ENCODE measurements around the gene FOXD4.
"Not testable (repeated sequence)": the region's sequence is repeated elsewhere in the genome, so short reads cannot be mapped to it uniquely, and the experiment has no call there.

Gene FOXD4

GRCh38 chr9:93909-94308 is 24.3 kb downstream of the FOXD4 start:
- not testable (repeated sequence) for H3K4me3 ChIP-seq (ENCODE audit: low read depth in 1 of 5, low read length in 5 of 5); H3K36me3 ChIP-seq (ENCODE audit: control insufficient read depth in 5 of 5, insufficient read depth in 5 of 5, low read length in 5 of 5); H3K27me3 ChIP-seq (ENCODE audit: control insufficient read depth in 5 of 5, insufficient read depth in 4 of 5, low read length in 5 of 5); H3K9ac ChIP-seq (ENCODE audit: low read length in 5 of 5); H3K27ac ChIP-seq (ENCODE audit: low read depth, low read length); H3K4me1 ChIP-seq (ENCODE audit: control insufficient read depth in 5 of 5, insufficient read depth in 5 of 5, low read length in 5 of 5); H3K9me3 ChIP-seq (ENCODE audit: control insufficient read depth in 5 of 5, low read length in 5 of 5)

DNA sequence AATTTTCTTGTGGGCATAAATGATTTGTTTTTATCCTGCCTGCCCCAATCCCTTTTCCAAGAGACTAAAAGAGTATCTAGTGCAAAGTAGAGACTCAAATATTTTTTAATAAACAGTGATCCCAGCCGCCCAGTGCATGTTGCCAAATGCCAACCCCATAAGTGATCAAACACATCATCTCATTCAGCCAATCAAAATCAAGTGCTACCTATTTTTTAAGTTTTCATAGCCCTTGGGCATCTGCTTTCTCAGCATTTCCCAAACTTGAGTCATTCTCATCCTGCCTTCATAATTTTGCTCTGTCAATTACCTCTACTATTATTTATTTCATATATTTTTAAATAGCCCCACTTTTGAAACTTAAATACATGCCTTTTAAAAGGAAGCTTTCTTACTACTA is 27.4 kb downstream of the FOXD4 start:
- not testable (repeated sequence) for H3K36me3 ChIP-seq (ENCODE audit: control insufficient read depth in 5 of 5, insufficient read depth in 5 of 5, low read length in 5 of 5)

GRCh38 chr9:88396-89037 is 29.7 kb downstream of the FOXD4 start:
- H3K4me1 ChIP-seq (ENCODE audit: control insufficient read depth in 5 of 5, insufficient read depth in 5 of 5, low read length in 5 of 5); H3K36me3 ChIP-seq (ENCODE audit: control insufficient read depth in 5 of 5, insufficient read depth in 5 of 5, low read length in 5 of 5); H3K27me3 ChIP-seq (ENCODE audit: control insufficient read depth in 5 of 5, insufficient read depth in 4 of 5, low read length in 5 of 5); H3K4me3 ChIP-seq (ENCODE audit: low read depth in 1 of 5, low read length in 5 of 5); H3K9me3 ChIP-seq (ENCODE audit: control insufficient read depth in 5 of 5, low read length in 5 of 5); H3K27ac ChIP-seq (ENCODE audit: low read depth, low read length); H3K9ac ChIP-seq (ENCODE audit: low read length in 5 of 5): not testable (repeated sequence)

More for the DNA sequence above, 27.4 kb downstream of the FOXD4 start:
- H3K4me3 ChIP-seq (ENCODE audit: low read depth in 1 of 5, low read length in 5 of 5); H3K27me3 ChIP-seq (ENCODE audit: control insufficient read depth in 5 of 5, insufficient read depth in 4 of 5, low read length in 5 of 5); H3K9ac ChIP-seq (ENCODE audit: low read length in 5 of 5); H3K27ac ChIP-seq (ENCODE audit: low read depth, low read length); H3K9me3 ChIP-seq (ENCODE audit: control insufficient read depth in 5 of 5, low read length in 5 of 5); H3K4me1 ChIP-seq (ENCODE audit: control insufficient read depth in 5 of 5, insufficient read depth in 5 of 5, low read length in 5 of 5): not testable (repeated sequence)

- not testable (repeated sequence) for H3K9ac ChIP-seq (ENCODE audit: low read length in 5 of 5); H3K36me3 ChIP-seq (ENCODE audit: control insufficient read depth in 5 of 5, insufficient read depth in 5 of 5, low read length in 5 of 5); H3K27ac ChIP-seq (ENCODE audit: low read depth, low read length); H3K4me1 ChIP-seq (ENCODE audit: control insufficient read depth in 5 of 5, insufficient read depth in 5 of 5, low read length in 5 of 5); H3K9me3 ChIP-seq (ENCODE audit: control insufficient read depth in 5 of 5, low read length in 5 of 5); H3K27me3 ChIP-seq (ENCODE audit: control insufficient read depth in 5 of 5, insufficient read depth in 4 of 5, low read length in 5 of 5); H3K4me3 ChIP-seq (ENCODE audit: low read depth in 1 of 5, low read length in 5 of 5)
These were observed 30.4 kb downstream of the FOXD4 start for GRCh38 chr9:87860-88259.

DNA sequence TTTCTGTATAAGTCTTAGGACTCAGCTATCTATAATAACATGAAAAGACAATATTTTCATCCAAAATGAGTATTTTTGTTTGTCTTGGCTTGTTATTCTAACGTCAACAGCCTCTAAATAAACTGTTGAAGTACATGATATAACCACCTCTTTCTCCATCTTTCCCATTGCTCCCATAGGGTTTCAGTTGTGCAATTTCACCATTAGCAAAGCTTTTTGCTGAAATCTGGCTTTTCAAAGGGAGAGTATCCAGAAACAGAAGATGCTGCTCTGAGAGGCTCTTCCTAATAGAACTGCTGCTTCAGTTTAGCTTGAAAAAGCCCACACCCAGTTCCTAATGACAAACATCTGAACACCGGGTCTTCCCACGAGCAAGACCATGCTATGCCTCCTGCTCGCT is 31.1 kb downstream of the FOXD4 start:
- not testable (repeated sequence) for H3K36me3 ChIP-seq (ENCODE audit: control insufficient read depth in 5 of 5, insufficient read depth in 5 of 5, low read length in 5 of 5); H3K9ac ChIP-seq (ENCODE audit: low read length in 5 of 5); H3K27ac ChIP-seq (ENCODE audit: low read depth, low read length); H3K9me3 ChIP-seq (ENCODE audit: control insufficient read depth in 5 of 5, low read length in 5 of 5); H3K4me3 ChIP-seq (ENCODE audit: low read depth in 1 of 5, low read length in 5 of 5); H3K4me1 ChIP-seq (ENCODE audit: control insufficient read depth in 5 of 5, insufficient read depth in 5 of 5, low read length in 5 of 5); H3K27me3 ChIP-seq (ENCODE audit: control insufficient read depth in 5 of 5, insufficient read depth in 4 of 5, low read length in 5 of 5)

DNA sequence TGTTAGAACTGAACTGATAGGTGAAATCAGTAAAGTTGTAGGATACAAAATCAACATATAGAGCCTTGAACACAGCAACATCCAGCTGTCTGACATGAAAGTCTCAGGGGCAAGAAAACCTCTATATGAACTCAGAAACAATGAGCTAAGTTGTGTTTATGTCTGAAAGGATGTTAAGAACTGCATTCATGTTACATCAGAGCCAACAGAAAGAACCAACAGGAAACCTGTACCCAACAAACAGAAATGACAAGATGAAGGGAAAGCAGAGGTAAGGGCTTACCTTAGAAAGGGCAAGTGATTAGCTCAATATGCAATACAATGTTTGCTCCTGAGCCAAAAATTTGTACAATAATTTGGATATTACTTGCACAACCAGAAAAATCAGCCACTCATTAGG is 31.5 kb downstream of the FOXD4 start:
- not testable (repeated sequence) for H3K9me3 ChIP-seq (ENCODE audit: control insufficient read depth in 5 of 5, low read length in 5 of 5); H3K4me1 ChIP-seq (ENCODE audit: control insufficient read depth in 5 of 5, insufficient read depth in 5 of 5, low read length in 5 of 5); H3K27ac ChIP-seq (ENCODE audit: low read depth, low read length); H3K36me3 ChIP-seq (ENCODE audit: control insufficient read depth in 5 of 5, insufficient read depth in 5 of 5, low read length in 5 of 5); H3K27me3 ChIP-seq (ENCODE audit: control insufficient read depth in 5 of 5, insufficient read depth in 4 of 5, low read length in 5 of 5); H3K9ac ChIP-seq (ENCODE audit: low read length in 5 of 5); H3K4me3 ChIP-seq (ENCODE audit: low read depth in 1 of 5, low read length in 5 of 5)

GRCh38 chr9:82932-83689 is 35.1 kb downstream of the FOXD4 start:
- H3K4me3 ChIP-seq (ENCODE audit: low read depth in 1 of 5, low read length in 5 of 5); H3K27me3 ChIP-seq (ENCODE audit: control insufficient read depth in 5 of 5, insufficient read depth in 4 of 5, low read length in 5 of 5); H3K9ac ChIP-seq (ENCODE audit: low read length in 5 of 5); H3K27ac ChIP-seq (ENCODE audit: low read depth, low read length); H3K4me1 ChIP-seq (ENCODE audit: control insufficient read depth in 5 of 5, insufficient read depth in 5 of 5, low read length in 5 of 5); H3K36me3 ChIP-seq (ENCODE audit: control insufficient read depth in 5 of 5, insufficient read depth in 5 of 5, low read length in 5 of 5); H3K9me3 ChIP-seq (ENCODE audit: control insufficient read depth in 5 of 5, low read length in 5 of 5): not testable (repeated sequence)

DNA sequence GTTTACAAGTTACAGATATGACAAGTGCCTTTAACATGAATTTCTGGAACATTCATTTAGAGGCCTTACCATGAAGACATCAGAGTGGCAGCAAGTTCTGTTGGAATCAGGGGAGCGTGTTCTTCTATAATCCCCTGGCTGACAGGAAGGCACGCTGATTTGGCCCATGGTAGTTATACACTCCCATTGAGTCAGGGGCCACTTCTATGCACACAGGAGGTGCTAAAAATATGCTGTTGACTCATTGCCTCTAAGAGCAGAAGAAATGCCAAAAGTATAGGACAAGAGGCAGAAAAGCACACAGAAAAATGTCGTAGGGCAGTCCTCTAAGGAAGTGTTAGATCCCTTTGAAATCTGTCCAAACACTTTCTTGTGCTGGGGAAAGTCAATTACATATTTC is 39.9 kb downstream of the FOXD4 start:
- H3K27ac ChIP-seq (ENCODE audit: low read depth, low read length); H3K4me1 ChIP-seq (ENCODE audit: control insufficient read depth in 5 of 5, insufficient read depth in 5 of 5, low read length in 5 of 5); H3K9me3 ChIP-seq (ENCODE audit: control insufficient read depth in 5 of 5, low read length in 5 of 5); H3K36me3 ChIP-seq (ENCODE audit: control insufficient read depth in 5 of 5, insufficient read depth in 5 of 5, low read length in 5 of 5); H3K9ac ChIP-seq (ENCODE audit: low read length in 5 of 5); H3K27me3 ChIP-seq (ENCODE audit: control insufficient read depth in 5 of 5, insufficient read depth in 4 of 5, low read length in 5 of 5); H3K4me3 ChIP-seq (ENCODE audit: low read depth in 1 of 5, low read length in 5 of 5): not testable (repeated sequence)

DNA sequence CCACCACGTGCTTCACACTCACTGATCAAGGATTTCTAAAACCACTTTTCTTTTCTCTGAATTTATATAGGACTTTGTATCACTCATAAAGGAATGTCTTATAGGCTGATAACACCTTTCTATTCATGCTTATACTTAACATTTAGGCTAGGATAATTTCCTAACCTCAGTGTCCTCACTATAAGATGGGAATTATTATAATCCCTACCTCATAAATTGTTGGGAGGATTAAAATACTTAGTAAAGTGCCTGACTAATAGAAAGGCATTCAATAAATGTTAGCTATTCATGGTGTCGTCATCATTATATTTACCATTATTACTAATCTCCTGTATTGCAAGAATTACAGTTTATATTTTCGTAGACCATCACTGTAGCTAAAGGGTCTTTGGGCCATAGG is 41.8 kb downstream of the FOXD4 start:
- not testable (repeated sequence) for H3K9ac ChIP-seq (ENCODE audit: low read length in 5 of 5); H3K9me3 ChIP-seq (ENCODE audit: control insufficient read depth in 5 of 5, low read length in 5 of 5); H3K4me1 ChIP-seq (ENCODE audit: control insufficient read depth in 5 of 5, insufficient read depth in 5 of 5, low read length in 5 of 5); H3K36me3 ChIP-seq (ENCODE audit: control insufficient read depth in 5 of 5, insufficient read depth in 5 of 5, low read length in 5 of 5); H3K27me3 ChIP-seq (ENCODE audit: control insufficient read depth in 5 of 5, insufficient read depth in 4 of 5, low read length in 5 of 5); H3K4me3 ChIP-seq (ENCODE audit: low read depth in 1 of 5, low read length in 5 of 5); H3K27ac ChIP-seq (ENCODE audit: low read depth, low read length)

- peak overlapping the region in 4 of 5 donors; percentile 42 to 65 (median 49) for H3K4me3 ChIP-seq (ENCODE audit: low read depth in 1 of 5, low read length in 5 of 5)
- not testable (repeated sequence) for H3K27me3 ChIP-seq (ENCODE audit: control insufficient read depth in 5 of 5, insufficient read depth in 4 of 5, low read length in 5 of 5); H3K36me3 ChIP-seq (ENCODE audit: control insufficient read depth in 5 of 5, insufficient read depth in 5 of 5, low read length in 5 of 5); H3K4me1 ChIP-seq (ENCODE audit: control insufficient read depth in 5 of 5, insufficient read depth in 5 of 5, low read length in 5 of 5); H3K9ac ChIP-seq (ENCODE audit: low read length in 5 of 5); H3K27ac ChIP-seq (ENCODE audit: low read depth, low read length); H3K9me3 ChIP-seq (ENCODE audit: control insufficient read depth in 5 of 5, low read length in 5 of 5)
These were observed 44.2 kb downstream of the FOXD4 start for GRCh38 chr9:73900-74525.

All from subcutaneous abdominal adipose tissue (tissue), 5 donors.